ENCODE data around the gene MEPE.

DNA sequence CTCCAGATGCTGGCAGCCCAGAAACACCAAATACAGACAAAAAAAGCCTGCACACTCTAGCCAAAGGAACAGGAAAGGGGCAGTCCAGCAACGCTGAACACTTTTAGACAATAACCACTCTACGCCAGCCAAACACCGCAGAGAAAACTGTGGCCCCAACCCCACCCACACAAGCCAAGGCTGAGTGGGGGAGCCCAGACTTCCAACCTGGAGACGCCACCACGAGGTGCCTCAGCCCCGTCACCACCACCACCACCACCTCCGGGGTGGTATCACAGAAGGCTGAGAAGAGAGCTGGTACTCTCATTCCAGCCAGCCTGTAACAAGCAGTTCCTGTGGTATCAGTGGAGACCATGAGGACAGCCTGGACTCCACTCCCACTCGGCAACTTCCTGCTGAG, 22.8 kb downstream of the MEPE start:
- TF ChIP-seq, protein P1, sequence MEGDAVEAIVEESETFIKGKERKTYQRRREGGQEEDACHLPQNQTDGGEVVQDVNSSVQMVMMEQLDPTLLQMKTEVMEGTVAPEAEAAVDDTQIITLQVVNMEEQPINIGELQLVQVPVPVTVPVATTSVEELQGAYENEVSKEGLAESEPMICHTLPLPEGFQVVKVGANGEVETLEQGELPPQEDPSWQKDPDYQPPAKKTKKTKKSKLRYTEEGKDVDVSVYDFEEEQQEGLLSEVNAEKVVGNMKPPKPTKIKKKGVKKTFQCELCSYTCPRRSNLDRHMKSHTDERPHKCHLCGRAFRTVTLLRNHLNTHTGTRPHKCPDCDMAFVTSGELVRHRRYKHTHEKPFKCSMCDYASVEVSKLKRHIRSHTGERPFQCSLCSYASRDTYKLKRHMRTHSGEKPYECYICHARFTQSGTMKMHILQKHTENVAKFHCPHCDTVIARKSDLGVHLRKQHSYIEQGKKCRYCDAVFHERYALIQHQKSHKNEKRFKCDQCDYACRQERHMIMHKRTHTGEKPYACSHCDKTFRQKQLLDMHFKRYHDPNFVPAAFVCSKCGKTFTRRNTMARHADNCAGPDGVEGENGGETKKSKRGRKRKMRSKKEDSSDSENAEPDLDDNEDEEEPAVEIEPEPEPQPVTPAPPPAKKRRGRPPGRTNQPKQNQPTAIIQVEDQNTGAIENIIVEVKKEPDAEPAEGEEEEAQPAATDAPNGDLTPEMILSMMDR (IDR thresholded peaks at IDR 0.05 in 8 of 11, conservative IDR thresholded peaks at IDR 0.05 in 3 of 11), result no peak
- TF ChIP-seq POLR2AphosphoS5 (IDR thresholded peaks at IDR 0.05) (no peak), POLR2A (IDR thresholded peaks at IDR 0.05) (no peak)

All from spleen (tissue), 7 donors.